H1 (cell line): ENCODE measurements around the gene NUP50. TPM values are rescaled to one million over a fixed set of nuclear protein-coding genes. Genes with fewer than 3 reads are reported as not detected.

Experiments used
- CTCF ChIA-PET: fragments of 300-600 bp; sonication (Branson Sonifier 250); formaldehyde crosslinking; loops from one replicate; lab custom pipeline; 2021; ENCODE audit not compliant: partially characterized antibody; lab: Charles Lee
- POLR2A ChIA-PET: fragments of 300-600 bp; sonication (Branson Sonifier 250); formaldehyde crosslinking; loops from one replicate; lab custom pipeline; 2021; ENCODE audit warnings: inconsistent platforms; ENCODE audit not compliant: partially characterized antibody; lab: Charles Lee
- DNase-seq, 2 experiments: peaks; one replicate each; pipeline versions ENCODE4 v3.0.0 to v3.0.0-alpha.2; 2010 to 2022; ENCODE audit warnings: low spot score in 2 of 2, low read depth in 1 of 2, mixed read lengths in 1 of 2
- FAIRE-seq: peaks from 2 replicates; lab custom pipeline; 2011; peaks lifted over from hg19 to GRCh38; lab: Jason Lieb, UNC
- H2AFZ ChIP-seq: 2 replicates; pipeline ENCODE4 v1.8.1; 2012; ENCODE audit warnings: low read length, inconsistent platforms
- H2AK5ac ChIP-seq: 2 replicates; pipeline ENCODE4 v1.6.1; 2013; ENCODE audit warnings: low read depth, low read length
- H2BK120ac ChIP-seq: replicated peaks from 2 replicates; pipeline ENCODE3; 2013; ENCODE audit warnings: low read depth, low read length, inconsistent platforms
- H2BK12ac ChIP-seq: 2 replicates; pipeline ENCODE4 v1.6.1; 2013; ENCODE audit warnings: low read depth, low read length
- H2BK15ac ChIP-seq: 2 replicates; pipeline ENCODE4 v1.6.1; 2013; ENCODE audit warnings: low read length
- H2BK20ac ChIP-seq: 2 replicates; pipeline ENCODE4 v1.6.1; 2013; ENCODE audit warnings: low read length
- H2BK5ac ChIP-seq: 2 replicates; pipeline ENCODE4 v1.6.1; 2013; ENCODE audit warnings: low read depth, low read length
- H3K14ac ChIP-seq: 2 replicates; pipeline ENCODE4 v1.6.1; 2013; ENCODE audit warnings: inconsistent platforms; ENCODE audit not compliant: insufficient read length
- H3K18ac ChIP-seq: 2 replicates; pipeline ENCODE4 v1.6.1; 2013; ENCODE audit warnings: low read length; ENCODE audit errors: extremely low read depth
- H3K23ac ChIP-seq: 2 replicates; pipeline ENCODE4 v1.6.1; 2013; ENCODE audit warnings: inconsistent platforms; ENCODE audit not compliant: insufficient read length
- H3K23me2 ChIP-seq: 2 replicates; pipeline ENCODE4 v1.6.1; 2013; ENCODE audit warnings: low read depth, low read length
- H3K27ac ChIP-seq: 2 replicates; pipeline ENCODE4 v1.6.1; 2011; ENCODE audit warnings: low read depth, low read length, inconsistent platforms
- H3K27me3 ChIP-seq, 4 experiments: replicated peaks in 1 of 4; 1 replicate in 1 of 4; 2 replicates in 3 of 4; pipeline versions ENCODE4 v1.6.1 to v1.8.1; 2011 to 2013; ENCODE audit warnings: low read length in 3 of 4, mild to moderate bottlenecking in 3 of 4, inconsistent platforms in 2 of 4, mixed read lengths in 2 of 4, moderate library complexity in 1 of 4; ENCODE audit not compliant: control insufficient read depth in 3 of 4, insufficient read depth in 3 of 4; ENCODE audit errors: extremely low read depth in 1 of 4
- H3K36me3 ChIP-seq, 4 experiments: 2 replicates each; pipeline versions ENCODE4 v1.6.1 to v1.8.1; 2011 to 2013; ENCODE audit warnings: mild to moderate bottlenecking in 4 of 4, low read length in 3 of 4, moderate library complexity in 2 of 4, control low read depth in 1 of 4, inconsistent platforms in 1 of 4; ENCODE audit not compliant: insufficient read depth in 4 of 4, control insufficient read depth in 2 of 4
- H3K4ac ChIP-seq: replicated peaks from 2 replicates; pipeline ENCODE3; 2013; ENCODE audit warnings: low read length, low read depth, mixed read lengths, inconsistent platforms; ENCODE audit not compliant: insufficient read length
- H3K4me1 ChIP-seq, 4 experiments: replicated peaks in 1 of 4; 1 replicate in 1 of 4; 2 replicates in 3 of 4; pipeline versions ENCODE4 v1.6.1 to v1.8.1; 2011 to 2013; ENCODE audit warnings: low read length in 3 of 4, inconsistent platforms in 2 of 4, mixed read lengths in 1 of 4; ENCODE audit not compliant: insufficient read depth in 4 of 4, control insufficient read depth in 3 of 4
- H3K4me2 ChIP-seq, 2 experiments: 2 replicates each; pipeline versions ENCODE4 v1.6.1 to v1.8.1; 2011 to 2013; ENCODE audit warnings: low read depth in 2 of 2, low read length in 2 of 2, control low read depth in 1 of 2, inconsistent platforms in 1 of 2, mild to moderate bottlenecking in 1 of 2; ENCODE audit not compliant: insufficient read depth in 1 of 2
- H3K4me3 ChIP-seq, 4 experiments: fragments of 200-600, 300-600 bp in 1 of 4; sonication (generic), shearing (Covaris generic), sonication (Bioruptor Twin) in 1 of 4; 2 replicates each; pipeline versions ENCODE4 v1.5.1 to v1.8.1; 2011 to 2016; ENCODE audit warnings: low read length in 4 of 4, low read depth in 3 of 4, control low read depth in 2 of 4, inconsistent platforms in 2 of 4, mild to moderate bottlenecking in 2 of 4, mixed read lengths in 1 of 4, moderate library complexity in 1 of 4; ENCODE audit not compliant: insufficient read depth in 2 of 4; ENCODE audit errors: extremely low read depth in 1 of 4
- H3K56ac ChIP-seq: replicated peaks from 2 replicates; pipeline ENCODE3; 2013; ENCODE audit warnings: low read depth, mild to moderate bottlenecking, mixed read lengths, low read length, inconsistent platforms; ENCODE audit not compliant: insufficient read length
- H3K79me1 ChIP-seq: 2 replicates; pipeline ENCODE4 v1.6.1; 2013; ENCODE audit warnings: low read depth, low read length, control low read depth
- H3K79me2 ChIP-seq, 2 experiments: 2 replicates each; pipeline versions ENCODE4 v1.6.1 to v1.8.1; 2012 to 2013; ENCODE audit warnings: low read length in 2 of 2, mild to moderate bottlenecking in 2 of 2, inconsistent platforms in 1 of 2; ENCODE audit not compliant: insufficient read depth in 2 of 2, control insufficient read depth in 1 of 2
- H3K9ac ChIP-seq, 4 experiments: replicated peaks in 1 of 4; 1 replicate in 1 of 4; 2 replicates in 3 of 4; pipeline versions ENCODE4 v1.6.1 to v1.8.1; 2011 to 2013; ENCODE audit warnings: low read depth in 3 of 4, low read length in 3 of 4, control low read depth in 2 of 4, mild to moderate bottlenecking in 2 of 4, moderate library complexity in 2 of 4, inconsistent platforms in 1 of 4; ENCODE audit errors: extremely low read depth in 1 of 4
- H3K9me3 ChIP-seq, 2 experiments: 2 replicates each; pipeline versions ENCODE4 v1.6.1 to v1.8.1; 2012 to 2013; ENCODE audit warnings: mild to moderate bottlenecking in 2 of 2, moderate library complexity in 2 of 2, control low read depth in 1 of 2, inconsistent platforms in 1 of 2, low read depth in 1 of 2, low read length in 1 of 2, mixed read lengths in 1 of 2; ENCODE audit not compliant: insufficient read depth in 2 of 2
- H4K20me1 ChIP-seq, 2 experiments: replicated peaks in 1 of 2; 2 replicates each; pipeline versions ENCODE3 to v1.8.1; 2011 to 2013; ENCODE audit warnings: inconsistent platforms in 2 of 2, low read length in 2 of 2, mild to moderate bottlenecking in 1 of 2; ENCODE audit not compliant: insufficient read depth in 2 of 2, control insufficient read depth in 1 of 2
- H4K5ac ChIP-seq: 2 replicates; pipeline ENCODE4 v1.6.1; 2013; ENCODE audit warnings: low read length, low read depth, mixed read lengths, inconsistent platforms; ENCODE audit not compliant: insufficient read length
- H4K8ac ChIP-seq: 2 replicates; pipeline ENCODE4 v1.8.0; 2013; ENCODE audit warnings: mild to moderate bottlenecking, moderate library complexity, low read length, inconsistent platforms; ENCODE audit not compliant: insufficient read depth; ENCODE audit errors: extremely low read depth
- H4K91ac ChIP-seq: replicated peaks from 2 replicates; pipeline ENCODE3; 2013; ENCODE audit warnings: low read length, mixed read lengths, inconsistent platforms; ENCODE audit not compliant: insufficient read length
- CEBPB ChIP-seq: IDR thresholded peaks from 2 replicates; pipeline ENCODE4 v1.6.1; 2012; ENCODE audit warnings: low read depth, low read length
- CREB1 ChIP-seq: IDR thresholded peaks from 2 replicates; pipeline ENCODE4 v1.6.1; 2012; ENCODE audit warnings: inconsistent platforms
- EZH2 ChIP-seq: fragments of 200-600 bp; sonication (generic); IDR thresholded peaks from 2 replicates; pipeline ENCODE4 v1.7.1; 2012; ENCODE audit warnings: low read depth, mild to moderate bottlenecking, moderate library complexity, low read length, inconsistent platforms; ENCODE audit not compliant: severe bottlenecking
- GABPA ChIP-seq: IDR thresholded peaks from 2 replicates; pipeline ENCODE4 v1.6.1; 2011; ENCODE audit warnings: mild to moderate bottlenecking, low read length, moderate library complexity, borderline replicate concordance; ENCODE audit not compliant: insufficient read depth
- GTF2F1 ChIP-seq: IDR thresholded peaks from 2 replicates; pipeline ENCODE4 v1.6.1; 2012; ENCODE audit warnings: low read depth, low read length, improper control_type of control experiment, borderline replicate concordance
- HDAC6 ChIP-seq: IDR thresholded peaks from one replicate; pipeline ENCODE4 v1.7.1; 2012; ENCODE audit warnings: low read depth, mild to moderate bottlenecking, inconsistent platforms, low read length, moderate library complexity
- KDM5A ChIP-seq: fragments of 200-600 bp; IDR thresholded peaks from 2 replicates; pipeline ENCODE4 v1.7.1; 2012; ENCODE audit warnings: mild to moderate bottlenecking, low read length, inconsistent platforms, mixed read lengths
- MAX ChIP-seq: IDR thresholded peaks from 2 replicates; pipeline ENCODE4 v1.6.1; 2012; ENCODE audit warnings: inconsistent platforms
- RAD21 ChIP-seq, 2 experiments: IDR thresholded peaks in 1 of 2; conservative IDR thresholded peaks in 1 of 2; 2 replicates each; pipeline ENCODE4 v1.6.1; 2011; ENCODE audit warnings: low read depth in 2 of 2, low read length in 2 of 2, improper control_type of control experiment in 1 of 2, inconsistent platforms in 1 of 2, mild to moderate bottlenecking in 1 of 2, moderate library complexity in 1 of 2
- RFX5 ChIP-seq: IDR thresholded peaks from 2 replicates; pipeline ENCODE4 v1.6.1; 2011; ENCODE audit warnings: low read depth, low read length, improper control_type of control experiment, borderline replicate concordance
- SAP30 ChIP-seq: fragments of 300-600 bp; sonication (generic); IDR thresholded peaks from 2 replicates; pipeline ENCODE4 v1.7.1; 2012; ENCODE audit warnings: low read length, moderate library complexity, mild to moderate bottlenecking, inconsistent platforms; ENCODE audit not compliant: insufficient read depth, insufficient replicate concordance
- SP1 ChIP-seq: IDR thresholded peaks from 2 replicates; pipeline ENCODE4 v1.6.1; 2011; ENCODE audit warnings: low read depth, low read length
- TAF1 ChIP-seq: IDR thresholded peaks from 2 replicates; pipeline ENCODE4 v1.6.1; 2011; ENCODE audit warnings: mild to moderate bottlenecking, low read depth, low read length
- TAF7 ChIP-seq: optimal IDR thresholded peaks from 2 replicates; pipeline ENCODE3; 2011; ENCODE audit warnings: low read depth, mild to moderate bottlenecking, inconsistent platforms, low read length, moderate library complexity, borderline replicate concordance
- WGBS, 2 experiments: shearing (Covaris generic) in 1 of 2; methylation state at CpG; one replicate each; pipeline versions ENCODE4 v1.1.6 to v1.1.7; 2013 to 2015; ENCODE audit warnings: low lambda C conversion rate in 2 of 2, mixed read lengths in 2 of 2, inconsistent platforms in 1 of 2, low coverage in 1 of 2, missing lambda C conversion rate in 1 of 2; ENCODE audit not compliant: insufficient replicate concordance in 2 of 2, insufficient coverage in 1 of 2, insufficient read length in 1 of 2; ENCODE audit errors: extremely low coverage in 1 of 2, missing lambda C conversion rate in 1 of 2; 5-methylcytosine and 5-hydroxymethylcytosine counted together
- polyA plus RNA-seq, 7 experiments: library from polyadenylated mRNA; depleted of rRNA in 3 of 7; stranded (reverse) in 5 of 7; unstranded in 2 of 7; fragments of >200 nt in 5 of 7; fragments of 200-250 nt in 2 of 7; gene quantifications; 1 replicate in 5 of 7; 2 replicates in 1 of 7; 4 replicates in 1 of 7; pipeline versions ENCODE4 v1.2.1 to v1.2.3, GENCODE V29; 2011 to 2013; ENCODE audit warnings: missing spikeins in 2 of 7, mixed read lengths in 2 of 7
- total RNA-seq: library from RNA; stranded (reverse); fragmentation: NEBNext Ultra II Directional; extraction: Animal tissue kit (Norgen Biotek cat#: 25700); gene quantifications from 2 replicates; pipeline ENCODE4 v1.2.1, GENCODE V29; 2021

The NUP50 gene
- total and polyA plus RNA-seq, 2 of the 8 experiments (the other 6 are each of a cell fraction or from before 2014, with no cell fraction given) = 20.0 to 112 TPM

DNA sequence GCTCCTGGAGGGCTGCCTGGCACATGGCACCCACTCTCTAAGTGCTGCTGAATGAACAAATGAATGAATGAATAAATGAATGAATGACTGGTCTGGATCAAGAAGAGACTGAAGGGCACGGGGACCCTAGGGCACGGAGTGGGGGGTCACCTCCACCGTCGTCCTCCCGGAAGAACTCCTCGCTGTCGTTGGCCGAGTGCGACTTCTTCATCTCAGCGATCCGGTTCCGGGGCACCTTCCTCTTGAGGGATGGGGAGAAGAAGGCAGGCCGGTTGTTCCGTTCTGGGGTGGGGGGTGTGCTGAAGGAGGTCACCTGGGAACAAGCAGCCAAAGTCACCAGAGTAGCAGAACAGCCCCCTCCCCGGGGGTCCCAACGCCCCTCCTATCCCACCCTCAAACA is 36.0 kb downstream of the NUP50 start:
- Histone ChIP-seq H3K23ac (no peak overlapping the region), H3K79me1 (no peaks in the 10 kb centered on the region), H3K9me3 (no peaks in the 10 kb centered on the region), H3K27ac (no peak overlapping the region), H3K4me3 (no peak overlapping the region), H3K14ac (no peak overlapping the region), H3K56ac (no peak overlapping the region), H3K4me2 (no peak overlapping the region), H3K4me1 (peaks cover 0 to 18% (median 3%) of the 10 kb centered on the region in 4 experiments; a peak in 3 of 7 replicates), H3K27me3 (no peaks in the 10 kb centered on the region), H3K23me2 (no peaks in the 10 kb centered on the region), H4K91ac (no peak overlapping the region), H4K20me1 (peaks cover 5 to 7% of the 10 kb centered on the region in 2 experiments), H2AK5ac (no peak overlapping the region), H2BK15ac (no peak overlapping the region), H2BK5ac (no peak overlapping the region; the same call in 1 of the 2 replicates), H2BK12ac (no peak overlapping the region), H3K36me3 (peaks cover 0 to 6% (median 3%) of the 10 kb centered on the region in 4 experiments; a peak in 3 of 8 replicates), H3K79me2 (no peaks in the 10 kb centered on the region), H3K9ac (no peak overlapping the region), H2BK120ac (no peak overlapping the region), H4K8ac (no peak overlapping the region), H2BK20ac (no peak overlapping the region), H4K5ac (no peak overlapping the region), H3K18ac (no peak overlapping the region), H3K4ac (no peak overlapping the region), H2AFZ (no peak overlapping the region)
- WGBS, 2 experiments = 94% methylated on average over 16 of the region's 16 CpGs; no CpG with 5 or more reads in 1 of the 2 experiments
- CTCF ChIA-PET = interaction anchor here (0.9 to 2.0 kb wide), 2 partner anchors 9 to 12 kb away, joined by 4 to 20 read pairs; no protein-coding TSS in a partner anchor
- no peak for FAIRE-seq
- DNase-seq = no peak
- POLR2A ChIA-PET = no interaction called here
- no peak for TF ChIP-seq MAX
- TF ChIP-seq EZH2 = no peak
- TF ChIP-seq CEBPB = no peak
- TF ChIP-seq SP1 = no peak
- no peak for TF ChIP-seq GABPA
- no peak for TF ChIP-seq TAF7
- no peak for TF ChIP-seq TAF1
- no peak for TF ChIP-seq GTF2F1
- TF ChIP-seq CREB1 = no peak
- TF ChIP-seq RFX5 = no peak
- TF ChIP-seq HDAC6 = no peak
- no peak for TF ChIP-seq RAD21 (IDR thresholded peaks at IDR 0.05 in 1 of 2, conservative IDR thresholded peaks at IDR 0.05 in 1 of 2; ENCODE audit: low read depth in 2 of 2, low read length in 2 of 2)
- no peak for TF ChIP-seq SAP30
- no peak for TF ChIP-seq KDM5A
